Stimulated activated naive CD4-positive, alpha-beta T cell (primary cell): ENCODE data around the gene HSPA1B.
"Not testable (repeated sequence)": the region's sequence is repeated elsewhere in the genome, so short reads cannot be mapped to it uniquely, and the experiment has no call there.

Source experiments
- DNase-seq, 6 experiments: peaks; one replicate each; lab custom pipeline; 2025; lab: John Stamatoyannopoulos, UW

The HSPA1B gene

DNA sequence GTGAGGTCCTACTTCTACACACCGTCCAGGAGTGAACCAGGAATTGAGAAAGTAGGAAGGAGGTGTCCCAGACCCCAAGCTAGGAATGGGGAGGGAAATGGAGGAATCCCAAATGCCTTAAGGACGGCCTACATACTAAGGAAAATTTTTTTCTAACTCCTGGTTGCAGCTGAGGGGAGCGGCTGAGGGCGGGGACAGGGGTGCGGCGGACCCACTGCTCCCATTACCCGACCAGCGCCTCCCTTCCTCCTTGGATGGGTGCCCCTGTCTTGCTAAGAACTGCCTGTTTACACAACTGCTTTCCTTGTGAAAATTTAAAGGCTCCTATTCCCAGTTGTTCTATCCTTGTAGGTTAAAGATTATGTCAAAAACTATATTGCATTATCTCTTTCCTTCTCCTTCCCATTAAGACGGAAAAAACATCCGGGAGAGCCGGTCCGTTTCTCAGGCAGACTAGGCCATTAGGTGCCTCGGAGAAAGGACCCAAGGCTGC, 699 bp upstream of the HSPA1B start:
- DNase-seq = peak in 1 of 6 experiments; percentile 46

DNA sequence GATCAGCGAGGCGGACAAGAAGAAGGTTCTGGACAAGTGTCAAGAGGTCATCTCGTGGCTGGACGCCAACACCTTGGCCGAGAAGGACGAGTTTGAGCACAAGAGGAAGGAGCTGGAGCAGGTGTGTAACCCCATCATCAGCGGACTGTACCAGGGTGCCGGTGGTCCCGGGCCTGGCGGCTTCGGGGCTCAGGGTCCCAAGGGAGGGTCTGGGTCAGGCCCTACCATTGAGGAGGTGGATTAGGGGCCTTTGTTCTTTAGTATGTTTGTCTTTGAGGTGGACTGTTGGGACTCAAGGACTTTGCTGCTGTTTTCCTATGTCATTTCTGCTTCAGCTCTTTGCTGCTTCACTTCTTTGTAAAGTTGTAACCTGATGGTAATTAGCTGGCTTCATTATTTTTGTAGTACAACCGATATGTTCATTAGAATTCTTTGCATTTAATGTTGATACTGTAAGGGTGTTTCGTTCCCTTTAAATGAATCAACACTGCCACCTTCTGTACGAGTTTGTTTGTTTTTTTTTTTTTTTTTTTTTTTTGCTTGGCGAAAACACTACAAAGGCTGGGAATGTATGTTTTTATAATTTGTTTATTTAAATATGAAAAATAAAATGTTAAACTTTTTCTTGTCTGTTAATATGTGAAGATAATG, 2.2 kb downstream of the HSPA1B start:
- peak in 4 of 6 experiments; percentile 15 to 81 (median 58) for DNase-seq

GRCh38 chr6:31830886-31831335, 3.4 kb downstream of the HSPA1B start:
- DNase-seq = no peak

DNA sequence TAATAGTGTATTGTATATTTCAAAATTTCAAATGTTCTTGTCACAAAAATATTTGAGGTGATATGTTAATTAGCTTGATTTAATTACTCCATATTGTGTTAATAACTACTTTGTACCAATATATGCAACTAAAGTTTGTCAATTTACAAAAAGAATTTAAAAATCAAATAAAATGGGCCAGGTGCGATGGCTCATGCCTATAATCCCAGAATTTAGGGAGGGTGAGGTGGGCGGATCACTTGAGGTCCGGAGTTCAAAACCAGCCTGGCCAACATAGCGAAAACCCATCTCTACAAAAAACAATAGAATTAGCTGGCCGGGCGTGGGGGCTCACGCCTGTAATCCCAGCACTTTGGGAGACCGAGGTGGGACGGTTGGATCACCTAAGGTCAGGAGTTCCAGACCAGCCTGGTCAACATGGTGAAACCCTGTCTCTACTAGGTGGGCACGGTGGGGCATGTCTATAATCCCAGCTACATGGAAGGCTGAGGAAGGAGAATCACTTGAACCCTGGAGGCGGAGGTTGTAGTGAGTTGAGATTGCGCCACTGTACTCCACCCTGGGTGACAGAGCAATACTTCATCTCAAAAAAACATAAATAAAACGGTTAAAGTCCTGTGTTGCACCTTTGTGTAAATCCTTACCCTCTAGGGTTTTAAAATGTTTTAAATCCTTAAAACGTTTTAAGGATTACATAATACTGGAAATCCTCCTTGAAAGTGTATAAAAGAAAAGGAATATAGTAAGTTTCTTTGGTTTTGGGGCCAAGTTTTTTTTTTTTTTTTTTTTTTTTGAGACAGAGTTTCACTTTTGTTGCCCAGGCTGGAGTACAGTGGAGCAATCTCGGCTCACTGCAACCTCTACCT, 4.0 kb downstream of the HSPA1B start:
- DNase-seq = peak in 1 of 6 experiments; percentile 26

DNA sequence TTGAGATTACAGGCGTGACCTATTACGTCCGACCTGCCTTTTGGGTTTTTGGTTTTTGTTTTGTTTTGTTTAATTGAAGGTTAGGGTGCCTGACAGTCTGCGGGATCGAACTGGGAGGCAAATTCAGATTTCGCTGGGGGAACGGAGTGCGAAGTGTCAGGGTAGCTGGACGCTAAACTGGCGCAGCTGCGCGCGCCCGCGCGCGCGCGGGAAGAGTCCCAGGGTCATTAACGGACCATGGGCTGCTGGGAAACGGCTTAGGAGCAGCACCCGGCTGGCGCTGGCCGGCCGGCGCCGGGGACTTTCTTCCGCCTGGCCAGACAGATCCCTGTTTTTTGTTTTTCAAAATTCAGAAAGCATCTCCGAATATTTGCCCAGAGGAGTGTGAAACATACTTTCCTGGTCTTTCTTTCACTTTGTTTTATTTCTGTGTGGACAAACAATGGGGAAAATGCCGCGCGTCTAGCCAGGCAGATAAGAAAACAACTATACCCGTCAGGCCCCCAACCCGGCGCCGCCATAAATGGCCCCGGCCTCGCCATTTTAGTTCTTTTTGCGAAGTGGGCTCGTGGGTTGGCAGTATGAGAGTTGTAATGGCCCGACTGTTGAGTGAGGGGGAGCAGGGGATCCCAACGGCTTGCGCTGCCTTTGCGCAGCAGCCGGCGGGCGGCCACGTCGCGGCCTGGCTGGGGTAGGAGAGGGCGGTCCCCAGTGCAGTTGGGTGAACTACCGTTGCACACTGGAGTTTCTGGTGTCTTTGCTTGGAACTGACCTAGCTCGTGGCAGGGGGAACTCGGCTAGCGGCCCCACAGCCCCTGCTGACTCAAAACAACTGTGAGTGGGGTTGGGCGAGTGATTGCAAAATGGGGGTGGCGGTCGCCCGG, 7.1 kb downstream of the HSPA1B start:
- peak; percentile 67 to 87 (median 74) for DNase-seq

DNA sequence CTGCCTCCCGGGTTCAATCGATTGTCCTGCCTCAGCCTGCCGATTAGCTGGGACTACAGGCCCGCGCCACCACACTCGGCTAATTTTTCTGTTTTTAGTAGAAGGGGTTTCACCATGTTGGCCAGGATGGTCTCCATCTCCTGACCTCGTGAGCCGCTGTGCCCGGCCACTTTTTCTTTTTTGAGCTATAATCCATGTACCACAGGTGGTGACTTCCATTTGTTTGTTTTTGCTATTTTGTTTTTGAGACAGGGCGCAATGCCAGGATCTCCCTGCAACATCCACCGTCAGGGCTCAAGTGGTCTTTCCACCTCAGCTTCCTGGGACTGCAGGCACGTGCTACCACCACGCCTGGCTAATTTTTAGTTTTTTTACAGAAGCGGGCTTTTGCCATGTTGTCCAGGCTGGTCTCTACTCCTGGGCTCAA, 8.5 kb downstream of the HSPA1B start:
- no peak for DNase-seq

DNA sequence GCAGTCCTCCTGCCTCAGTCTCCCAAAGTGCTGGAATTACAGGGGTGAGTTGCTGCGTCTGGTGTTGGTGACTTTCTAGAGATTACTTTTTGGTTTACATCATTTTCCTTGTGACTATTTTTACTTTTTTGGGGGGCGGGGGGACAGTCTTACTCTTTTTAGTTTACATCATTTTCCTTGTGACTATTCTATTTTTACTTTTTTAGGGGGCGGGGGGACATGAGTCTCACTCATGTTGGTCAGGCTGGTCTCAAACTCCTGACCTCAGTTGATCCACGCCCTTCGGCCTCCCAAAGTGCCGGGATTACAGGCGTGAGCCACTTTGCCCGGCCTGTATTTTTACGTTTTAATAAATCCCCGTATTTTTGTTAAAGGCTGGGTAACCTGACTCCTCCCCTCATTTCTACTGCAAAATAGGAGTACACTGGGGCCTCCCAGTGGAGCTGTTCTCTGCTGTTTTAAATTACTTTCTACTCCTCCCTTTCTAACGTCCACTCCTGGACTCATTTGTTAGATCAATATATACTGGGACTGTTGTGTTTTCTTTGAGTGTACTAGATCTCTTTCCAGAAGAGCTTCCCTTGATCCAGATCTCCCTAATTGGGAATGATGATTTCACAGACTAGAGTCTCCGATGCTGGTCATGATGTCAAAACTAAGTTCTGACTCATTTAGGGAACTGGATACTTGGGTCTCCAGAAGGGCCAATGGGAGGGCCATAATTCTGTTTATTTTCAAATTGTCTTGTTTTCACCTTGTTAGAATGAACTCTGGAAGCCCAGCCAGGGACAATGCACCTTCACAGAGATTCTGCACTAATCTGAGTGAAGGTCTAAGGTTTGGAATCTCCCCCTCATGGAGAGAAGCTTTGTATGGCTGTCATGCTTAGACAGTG, 9.2 kb downstream of the HSPA1B start:
- DNase-seq = peak in 1 of 6 experiments; percentile 19

DNA sequence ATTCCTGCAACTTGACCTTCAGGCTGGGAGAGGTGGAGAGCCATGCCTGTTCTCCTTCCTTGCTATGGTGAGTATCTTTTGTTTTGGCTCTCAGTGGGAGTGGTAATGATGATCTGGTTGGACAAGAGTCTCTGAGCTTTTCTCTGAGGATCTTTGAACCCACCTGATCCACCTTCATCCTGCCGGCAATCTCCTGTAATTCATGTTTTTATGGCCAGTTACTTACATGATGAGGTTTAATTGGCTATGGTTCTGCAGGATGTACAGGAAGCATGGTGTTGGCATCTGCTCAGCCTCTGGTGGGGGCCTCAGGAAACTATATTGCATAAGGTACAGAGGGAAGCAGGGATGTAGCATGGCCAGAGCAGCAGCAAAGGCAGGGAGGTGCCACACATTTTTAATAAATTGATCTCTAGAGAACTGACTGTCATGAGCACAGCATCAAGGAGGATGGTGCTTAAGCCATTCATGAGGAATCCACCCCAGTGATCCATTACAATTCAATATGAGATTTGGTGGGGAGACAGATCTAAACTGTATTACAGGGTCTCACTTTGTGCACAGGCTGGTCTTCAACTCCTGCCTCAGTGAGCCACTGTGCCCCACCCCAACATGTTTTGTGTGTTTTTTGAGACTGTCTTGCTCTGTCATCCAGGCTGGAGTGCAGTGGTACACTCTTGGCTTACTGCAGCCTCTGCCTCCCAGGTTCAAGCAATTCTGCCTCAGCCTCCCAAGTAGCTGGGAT, 10.0 kb downstream of the HSPA1B start:
- no peak for DNase-seq

DNA sequence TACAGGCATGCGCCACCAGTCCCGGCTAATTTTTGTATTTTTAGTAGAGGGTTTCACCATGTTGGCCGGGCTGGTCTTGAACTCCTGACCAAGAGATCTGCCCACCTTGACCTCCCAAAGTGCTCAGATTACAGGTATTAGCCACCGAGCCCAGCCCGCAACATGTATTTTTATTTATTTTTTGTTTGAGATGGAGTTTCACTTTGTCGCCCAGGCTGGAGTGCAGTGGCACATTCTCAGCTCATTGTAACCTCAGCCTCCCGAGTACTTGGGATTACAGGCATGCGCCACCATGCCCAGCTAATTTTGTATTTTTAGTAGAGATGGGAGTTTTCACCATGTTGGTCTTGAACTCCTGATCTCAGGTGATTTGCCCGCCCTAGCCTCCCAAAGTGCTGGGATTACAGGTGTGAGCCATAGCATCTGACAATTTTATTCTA, 10.6 kb downstream of the HSPA1B start:
- DNase-seq = not testable (repeated sequence)

- no peak for DNase-seq
Observed at GRCh38 chr6:31838968-31839367, 11.4 kb downstream of the HSPA1B start.

DNA sequence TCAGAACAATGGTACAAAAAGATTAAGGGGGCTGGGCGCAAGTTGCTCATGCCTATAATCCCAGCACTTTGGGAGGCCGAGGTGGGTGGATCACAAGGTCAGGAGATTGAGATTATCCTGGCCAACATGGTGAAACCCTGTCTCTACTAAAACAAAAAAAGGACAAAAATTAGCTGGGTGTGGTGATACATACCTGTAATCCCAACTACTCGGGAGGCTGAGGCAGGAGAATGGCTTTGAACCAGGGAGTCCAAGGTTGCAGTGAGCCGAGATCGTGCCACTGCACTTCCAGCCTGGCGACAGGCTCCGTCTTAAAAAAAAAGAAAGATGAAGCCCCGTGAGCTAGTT, 12.2 kb downstream of the HSPA1B start:
- not testable (repeated sequence) for DNase-seq

DNA sequence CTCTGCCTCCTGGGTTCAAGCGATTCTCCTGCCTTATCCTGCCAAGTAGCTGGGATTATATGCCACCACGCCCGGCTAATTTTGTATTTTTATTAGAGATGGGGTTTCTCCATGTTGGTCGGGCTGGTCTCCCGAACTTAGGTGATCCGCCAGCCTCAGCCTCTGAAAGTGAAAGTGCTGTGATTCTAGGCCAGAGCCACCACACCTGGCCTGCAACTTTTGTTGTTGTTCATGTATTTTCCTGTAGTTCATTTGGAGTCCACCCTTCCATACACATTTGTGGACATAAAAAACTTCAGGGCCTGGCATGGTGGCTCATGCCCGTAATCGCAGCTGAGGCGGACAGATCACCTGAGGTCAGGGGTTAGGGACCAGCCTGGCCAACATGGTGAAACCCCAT, 14.5 kb downstream of the HSPA1B start:
- no peak for DNase-seq

DNA sequence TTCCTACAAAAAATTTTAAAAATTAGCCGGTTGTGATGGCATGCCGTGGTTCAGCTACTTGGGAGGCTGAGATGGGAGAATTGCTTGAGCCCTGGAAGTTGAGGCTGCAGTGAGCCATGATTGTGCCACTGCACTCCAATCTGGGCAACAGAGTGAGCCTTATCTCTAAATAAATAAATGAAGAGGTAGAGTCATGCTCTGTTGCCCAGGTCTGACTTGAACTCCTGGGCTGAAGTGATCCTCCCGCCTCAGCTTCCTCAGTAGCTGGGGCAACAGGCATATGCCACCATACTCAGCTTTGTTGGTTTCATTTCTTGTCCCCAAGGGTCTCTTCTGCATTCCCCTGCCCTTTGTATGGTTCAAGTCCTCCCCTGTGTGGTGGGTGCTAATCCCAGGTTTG, 17.0 kb downstream of the HSPA1B start:
- DNase-seq = no peak

DNA sequence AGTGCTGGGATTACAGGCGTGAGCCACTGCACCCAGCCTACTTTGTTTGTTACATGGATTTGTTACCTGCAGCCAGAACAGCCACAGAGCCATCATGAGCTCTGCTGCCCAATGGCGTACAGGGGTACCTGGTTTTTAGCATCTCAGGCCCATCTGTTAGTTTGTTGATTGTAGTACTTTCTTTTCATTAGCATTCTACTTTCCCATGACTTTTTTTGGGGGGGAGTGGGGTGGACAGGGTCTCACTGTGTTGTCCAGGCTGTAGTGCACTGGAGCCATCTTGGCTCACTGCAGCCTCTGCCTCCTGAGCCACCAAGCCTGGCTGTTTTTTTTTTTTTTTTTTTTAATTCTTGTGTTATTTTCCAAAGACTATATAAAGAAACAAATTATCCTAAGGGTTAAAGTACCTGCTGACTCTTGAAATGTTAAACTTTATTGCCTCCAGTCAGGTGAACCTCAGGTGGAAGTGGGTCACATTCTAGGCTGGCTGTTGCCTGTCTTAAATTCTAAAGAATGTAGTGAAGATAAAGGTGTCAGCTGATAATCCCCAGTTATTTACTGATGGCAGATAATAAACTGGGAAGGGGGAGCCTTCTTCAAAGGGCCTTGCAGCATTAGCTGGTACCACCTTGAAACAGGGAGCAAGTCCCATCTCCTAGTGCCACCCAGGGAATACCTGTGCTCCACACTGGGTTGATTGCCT, 19.9 kb downstream of the HSPA1B start:
- no peak for DNase-seq

DNA sequence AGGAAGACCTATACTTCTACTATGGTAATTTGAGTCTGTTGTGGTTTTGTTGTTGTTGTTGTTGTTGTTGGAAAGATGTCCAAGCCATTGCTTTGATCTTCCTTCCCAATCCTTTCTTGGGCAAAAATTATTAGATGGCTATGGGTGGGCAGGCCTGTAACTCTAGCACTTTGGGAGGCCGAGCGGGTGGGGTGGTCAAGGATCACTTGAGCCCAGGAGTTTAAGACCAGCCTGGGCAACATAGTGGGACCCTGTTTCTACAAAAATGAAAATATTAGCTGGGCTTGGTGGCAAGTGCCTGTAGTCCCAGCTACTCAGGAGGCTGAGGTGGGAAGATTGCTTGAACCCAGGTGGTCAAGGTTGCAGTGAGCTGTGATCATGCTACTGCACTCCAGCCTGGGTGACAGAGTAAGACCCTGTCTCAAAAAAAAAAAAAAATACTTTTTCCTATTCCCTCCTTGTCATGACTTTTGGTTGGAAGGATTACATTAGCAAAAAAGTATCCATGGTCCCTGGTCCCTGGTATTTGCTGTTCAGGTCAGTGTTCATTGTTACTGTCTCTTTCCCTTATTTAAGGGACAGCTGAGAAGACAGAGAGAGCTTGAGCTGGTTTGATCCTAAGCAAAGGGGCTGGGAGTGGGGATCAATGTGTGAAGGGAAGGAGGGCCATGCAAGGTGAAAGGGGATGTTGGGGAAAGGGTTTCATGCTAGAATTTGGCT, 23.4 kb downstream of the HSPA1B start:
- DNase-seq = no peak

- DNase-seq = no peak
Observed at GRCh38 chr6:31851485-31851832, 23.9 kb downstream of the HSPA1B start.

GRCh38 chr6:31851980-31852718, 24.6 kb downstream of the HSPA1B start:
- DNase-seq = not testable (repeated sequence)

DNA sequence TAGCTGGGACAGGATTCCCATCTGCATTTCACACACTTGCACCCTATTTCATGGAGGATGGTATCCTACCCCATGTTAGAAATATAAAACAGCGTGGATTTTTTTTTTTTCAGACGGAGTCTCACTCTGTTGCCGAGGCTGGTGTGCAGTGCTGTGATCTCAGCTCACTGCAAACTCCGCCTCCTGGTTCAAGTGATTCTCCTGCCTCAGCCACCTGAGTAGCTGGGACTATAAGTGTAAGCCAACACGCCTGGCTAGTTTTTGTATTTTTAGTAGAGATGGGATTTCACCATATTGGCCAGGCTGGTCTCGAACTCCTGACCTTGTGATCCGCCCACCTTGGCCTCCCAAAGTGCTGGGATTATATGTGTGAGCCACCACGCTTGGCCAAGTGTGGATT, 30.2 kb downstream of the HSPA1B start:
- not testable (repeated sequence) for DNase-seq
